HCT116 (cell line): ENCODE data around the gene PREX1. TPM values are rescaled to one million over a fixed set of nuclear protein-coding genes. Genes with fewer than 3 reads are reported as not detected.

Experiments used
- ATAC-seq: fragments of 200-7000 bp; cut with Tn5 transposase; 2 replicates; pipeline ENCODE4 v1.9.1; 2020; ENCODE audit warnings: mild to moderate bottlenecking, moderate library complexity
- BruUV-seq: library from RNA; stranded (reverse); fragments of 400-500 nt; replicated peaks from 2 replicates; lab custom pipeline; 2021; lab: Mats Ljungman, UMichigan
- CTCF ChIA-PET: fragments of 300-600 bp; sonication (Branson Sonifier 250); formaldehyde crosslinking; loops from one replicate; lab custom pipeline; 2021; ENCODE audit warnings: antibody characterized with exemption; lab: Charles Lee
- POLR2A ChIA-PET: fragments of 300-600, 350-600 bp; sonication (Branson Sonifier 250); formaldehyde crosslinking; loops from one replicate; lab custom pipeline; 2021; ENCODE audit warnings: antibody characterized with exemption; lab: Charles Lee
- RAD21 ChIA-PET, 2 experiments: fragments of 300-600 bp; sonication (Branson Sonifier 250); formaldehyde crosslinking; loops; one replicate each; lab custom pipeline; 2023; ENCODE audit warnings: low total read pairs in 2 of 2; ENCODE audit not compliant: uncharacterized antibody in 2 of 2, unreplicated experiment in 2 of 2, low non-redundant PET in 1 of 2; lab: Charles Lee
- DNase-seq: peaks from one replicate; pipeline ENCODE4 v3.0.0-alpha.2; 2010; ENCODE audit warnings: low read depth, low spot score
- H2AFZ ChIP-seq: fragments of 200-600 bp; shearing (Covaris generic), sonication (generic); 2 replicates; pipeline ENCODE4 v1.6.1; 2017; ENCODE audit warnings: low read depth, mixed run types, mixed read lengths, antibody characterized with exemption, low read length; ENCODE audit not compliant: poor library complexity, severe bottlenecking
- H3K27ac ChIP-seq: 2 replicates; pipeline ENCODE4 v1.5.1; 2012; ENCODE audit warnings: low read depth, low read length
- H3K27me3 ChIP-seq: fragments of 200-600 bp; sonication (generic); 2 replicates; pipeline ENCODE4 v1.6.1; 2016; ENCODE audit warnings: mixed run types, low read length, mixed read lengths; ENCODE audit not compliant: insufficient read depth
- H3K36me3 ChIP-seq, 2 experiments: fragments of 200-500 bp in 1 of 2; fragments of 200-600 bp in 1 of 2; sonication (Bioruptor generic) in 1 of 2; sonication (generic) in 1 of 2; 2 replicates each; pipeline versions ENCODE4 v1.5.1 to v1.6.1; 2014 to 2016; ENCODE audit warnings: low read length in 2 of 2, inconsistent platforms in 1 of 2, mixed read lengths in 1 of 2, mixed run types in 1 of 2; ENCODE audit not compliant: insufficient read depth in 2 of 2, control insufficient read depth in 1 of 2
- H3K4me1 ChIP-seq, 2 experiments: fragments of 200-600 bp in 1 of 2; sonication (generic) in 1 of 2; 2 replicates each; pipeline versions ENCODE4 v1.5.1 to v1.6.1; 2012 to 2017; ENCODE audit warnings: low read length in 2 of 2, inconsistent platforms in 1 of 2, mild to moderate bottlenecking in 1 of 2, mixed read lengths in 1 of 2, mixed run types in 1 of 2, moderate library complexity in 1 of 2; ENCODE audit not compliant: insufficient read depth in 2 of 2, control insufficient read depth in 1 of 2
- H3K4me2 ChIP-seq: fragments of 200-600 bp; sonication (generic); 2 replicates; pipeline ENCODE4 v1.6.1; 2017; ENCODE audit warnings: mixed run types, low read length, mixed read lengths
- H3K4me3 ChIP-seq, 2 experiments: fragments of 200-600 bp in 1 of 2; sonication (generic) in 1 of 2; replicated peaks in 1 of 2; 2 replicates each; pipeline ENCODE4 v1.5.1; 2011 to 2016; ENCODE audit warnings: low read length in 2 of 2, control low read depth in 1 of 2, low read depth in 1 of 2, mild to moderate bottlenecking in 1 of 2, mixed read lengths in 1 of 2, mixed run types in 1 of 2
- H3K79me2 ChIP-seq: fragments of 200-600 bp; sonication (generic); 2 replicates; pipeline ENCODE4 v1.6.1; 2017; ENCODE audit warnings: mild to moderate bottlenecking, mixed run types, low read length, moderate library complexity, mixed read lengths; ENCODE audit not compliant: insufficient read depth
- H3K9ac ChIP-seq: fragments of 200-600 bp; sonication (generic); 2 replicates; pipeline ENCODE4 v1.6.1; 2016; ENCODE audit warnings: low read length, mixed read lengths
- H3K9me2 ChIP-seq: fragments of 200-600 bp; sonication (generic), shearing (Covaris generic); 2 replicates; pipeline ENCODE4 v1.6.1; 2017; ENCODE audit warnings: mixed run types, mild to moderate bottlenecking, moderate library complexity; ENCODE audit not compliant: insufficient read depth
- H3K9me3 ChIP-seq, 2 experiments: fragments of 200-500 bp in 1 of 2; fragments of 200-600 bp in 1 of 2; sonication (Bioruptor generic) in 1 of 2; sonication (generic) in 1 of 2; 2 replicates each; pipeline ENCODE4 v1.6.1; 2014 to 2017; ENCODE audit warnings: low read length in 2 of 2, mixed read lengths in 2 of 2, inconsistent platforms in 1 of 2, low read depth in 1 of 2, mild to moderate bottlenecking in 1 of 2, mixed run types in 1 of 2, moderate library complexity in 1 of 2; ENCODE audit not compliant: control insufficient read depth in 1 of 2, insufficient read depth in 1 of 2
- H4K20me1 ChIP-seq: fragments of 200-600 bp; sonication (generic), shearing (Covaris generic); 2 replicates; pipeline ENCODE4 v1.6.1; 2017; ENCODE audit warnings: mixed run types, mild to moderate bottlenecking, moderate library complexity; ENCODE audit not compliant: insufficient read depth
- CBX3 ChIP-seq: IDR thresholded peaks from 2 replicates; pipeline ENCODE4 v1.6.1; 2012; ENCODE audit warnings: low read depth
- EGR1 ChIP-seq: IDR thresholded peaks from 2 replicates; pipeline ENCODE4 v1.6.1; 2012; ENCODE audit warnings: low read depth
- ELF1 ChIP-seq: IDR thresholded peaks from 2 replicates; pipeline ENCODE4 v1.6.1; 2012; ENCODE audit warnings: low read depth, borderline replicate concordance
- EZH2 ChIP-seq: fragments of 200-600 bp; sonication (generic); IDR thresholded peaks from 2 replicates; pipeline ENCODE4 v1.6.1; 2017; ENCODE audit warnings: antibody characterized with exemption, mixed run types
- EZH2phosphoT487 ChIP-seq: fragments of 200-600 bp; IDR thresholded peaks from 2 replicates; pipeline ENCODE4 v1.6.1; 2018; ENCODE audit warnings: antibody characterized with exemption, borderline replicate concordance
- JUND ChIP-seq: IDR thresholded peaks from 2 replicates; pipeline ENCODE4 v1.6.1; 2012
- POLR2AphosphoS5 ChIP-seq: IDR thresholded peaks from 2 replicates; pipeline ENCODE4 v1.6.1; 2011; ENCODE audit warnings: mild to moderate bottlenecking, low read depth, low read length, moderate library complexity
- TCF7L2 ChIP-seq: IDR thresholded peaks from 2 replicates; pipeline ENCODE4 v1.7.0; 2011; ENCODE audit warnings: borderline replicate concordance, inconsistent platforms; ENCODE audit not compliant: insufficient read depth, insufficient read length; ENCODE audit errors: extremely low read depth
- ZBTB33 ChIP-seq: IDR thresholded peaks from 2 replicates; pipeline ENCODE4 v1.6.1; 2011; ENCODE audit warnings: mild to moderate bottlenecking, low read length, moderate library complexity; ENCODE audit not compliant: insufficient replicate concordance; ENCODE audit errors: extremely low read depth
- ZFX ChIP-seq: fragments of 450-650 bp; IDR thresholded peaks from 2 replicates; pipeline ENCODE4 v1.6.1; 2017
- intact Hi-C: fragments of 100-400 bp; cut with micrococcal nuclease; formaldehyde crosslinking; loops from 2 replicates; pipeline ENCODE4 v1.10.0; 2022
- total RNA-seq: library from RNA; stranded (reverse); gene quantifications from one replicate; pipeline ENCODE4 v1.2.1, GENCODE V29; 2021; ENCODE audit not compliant: unreplicated experiment
- TF ChIP-seq, protein P1 (sequence below), 3 experiments: fragments of 200-600 bp in 1 of 3; sonication (generic) in 1 of 3; IDR thresholded peaks in 2 of 3; conservative IDR thresholded peaks in 1 of 3; 2 replicates each; pipeline ENCODE4 v1.5.1; 2012 to 2017; ENCODE audit warnings: low read depth in 2 of 3, low read length in 2 of 3, antibody characterized with exemption in 1 of 3, borderline replicate concordance in 1 of 3, control low read depth in 1 of 3, mild to moderate bottlenecking in 1 of 3, mixed read lengths in 1 of 3, mixed run types in 1 of 3, moderate library complexity in 1 of 3; ENCODE audit not compliant: insufficient read depth in 1 of 3
- TF ChIP-seq, protein P2 (sequence below): IDR thresholded peaks from 2 replicates; pipeline ENCODE4 v1.6.1; 2012; ENCODE audit warnings: low read depth

The PREX1 gene
- total RNA-seq, 1 experiment from 2014 or later = 6.1 TPM

DNA sequence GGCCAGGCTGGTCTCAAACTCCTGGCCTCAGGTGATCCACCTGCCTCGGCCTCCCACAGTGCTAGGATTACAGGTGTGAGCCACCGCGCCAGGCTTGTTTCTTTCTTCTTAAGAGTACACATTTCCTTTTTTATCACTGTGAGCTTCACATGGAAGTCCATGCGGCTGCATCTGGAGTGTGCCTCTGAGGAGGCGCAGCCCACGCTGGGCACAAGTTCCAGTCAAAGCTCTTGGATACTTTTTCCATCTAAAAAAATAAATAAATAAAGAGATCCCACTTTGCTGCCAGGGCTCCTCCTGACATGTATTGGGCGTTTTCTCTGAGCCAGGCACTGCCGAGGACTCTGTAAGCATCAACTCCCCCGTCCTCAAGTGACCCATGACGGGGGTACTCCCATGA, 123.0 kb downstream of the PREX1 start:
- Histone ChIP-seq H3K9me2 (no peaks in the 10 kb centered on the region), H3K4me2 (no peak overlapping the region), H3K27me3 (no peaks in the 10 kb centered on the region), H3K9ac (no peak overlapping the region), H3K79me2 (no peaks in the 10 kb centered on the region), H3K9me3 (no peaks in the 10 kb centered on the region), H3K27ac (no peak overlapping the region), H2AFZ (no peak overlapping the region), H3K4me1 (no peaks in the 10 kb centered on the region), H4K20me1 (no peaks in the 10 kb centered on the region), H3K4me3 (no peak overlapping the region), H3K36me3 (no peaks in the 10 kb centered on the region)
- ChIA-PET POLR2A (no interaction called here), CTCF (no interaction called here), RAD21 (no interaction called here)
- DNase-seq (no peak), ATAC-seq (no peak)
- TF ChIP-seq ZFX = no peak
- TF ChIP-seq, protein P1, sequence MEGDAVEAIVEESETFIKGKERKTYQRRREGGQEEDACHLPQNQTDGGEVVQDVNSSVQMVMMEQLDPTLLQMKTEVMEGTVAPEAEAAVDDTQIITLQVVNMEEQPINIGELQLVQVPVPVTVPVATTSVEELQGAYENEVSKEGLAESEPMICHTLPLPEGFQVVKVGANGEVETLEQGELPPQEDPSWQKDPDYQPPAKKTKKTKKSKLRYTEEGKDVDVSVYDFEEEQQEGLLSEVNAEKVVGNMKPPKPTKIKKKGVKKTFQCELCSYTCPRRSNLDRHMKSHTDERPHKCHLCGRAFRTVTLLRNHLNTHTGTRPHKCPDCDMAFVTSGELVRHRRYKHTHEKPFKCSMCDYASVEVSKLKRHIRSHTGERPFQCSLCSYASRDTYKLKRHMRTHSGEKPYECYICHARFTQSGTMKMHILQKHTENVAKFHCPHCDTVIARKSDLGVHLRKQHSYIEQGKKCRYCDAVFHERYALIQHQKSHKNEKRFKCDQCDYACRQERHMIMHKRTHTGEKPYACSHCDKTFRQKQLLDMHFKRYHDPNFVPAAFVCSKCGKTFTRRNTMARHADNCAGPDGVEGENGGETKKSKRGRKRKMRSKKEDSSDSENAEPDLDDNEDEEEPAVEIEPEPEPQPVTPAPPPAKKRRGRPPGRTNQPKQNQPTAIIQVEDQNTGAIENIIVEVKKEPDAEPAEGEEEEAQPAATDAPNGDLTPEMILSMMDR (IDR thresholded peaks at IDR 0.05 in 2 of 3, conservative IDR thresholded peaks at IDR 0.05 in 1 of 3; ENCODE audit: borderline replicate concordance in 1 of 3, insufficient read depth in 1 of 3, low read depth in 2 of 3, low read length in 2 of 3) = no peak
- intact Hi-C loops = no loop called here
- BruUV-seq = no TSS peak

DNA sequence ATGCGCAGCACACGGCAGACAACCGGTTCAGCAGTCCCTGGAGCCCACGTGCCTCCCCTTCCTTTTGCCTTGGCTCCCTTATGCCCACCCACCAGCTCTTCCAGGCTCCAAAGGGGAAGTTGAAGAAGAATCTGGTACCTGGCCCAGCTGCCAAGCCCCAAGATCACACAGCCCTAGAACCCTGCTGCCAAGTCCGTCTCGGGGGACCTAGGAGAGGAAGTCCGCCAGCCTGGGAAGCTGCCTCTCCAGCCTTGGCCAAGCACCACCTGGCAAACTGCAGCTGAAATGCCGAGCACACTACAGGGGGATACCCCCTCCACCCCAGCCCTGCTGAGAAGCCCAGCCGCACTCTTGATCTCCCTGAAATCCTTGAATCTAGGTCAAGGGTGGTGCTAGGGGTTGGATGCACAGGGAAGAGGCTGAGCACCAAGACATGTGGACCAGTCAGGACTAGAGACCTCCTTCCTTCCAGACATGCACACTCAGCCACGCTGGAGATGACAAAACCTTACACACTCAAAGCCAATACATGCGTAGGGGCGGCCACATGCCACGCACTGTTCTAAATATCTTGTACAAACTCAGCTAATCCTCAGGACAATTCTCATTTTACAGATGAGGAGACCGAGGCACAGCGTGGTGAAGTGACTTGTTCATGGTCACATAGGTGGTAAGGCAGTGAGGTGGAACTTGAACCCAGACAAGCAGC, 124.1 kb downstream of the PREX1 start:
- H3K79me2 ChIP-seq = no peaks in the 10 kb centered on the region
- H3K9ac ChIP-seq = no peak overlapping the region
- H2AFZ ChIP-seq = no peak overlapping the region
- no TSS peak for BruUV-seq
- CTCF ChIA-PET = no interaction called here
- no peak overlapping the region for H3K4me2 ChIP-seq
- no peak overlapping the region for H3K27ac ChIP-seq
- intact Hi-C loops = no loop called here
- H3K9me3 ChIP-seq = no peaks in the 10 kb centered on the region
- no peak overlapping the region for H3K4me3 ChIP-seq
- no peak for ATAC-seq
- H3K4me1 ChIP-seq = peaks cover 3% of the 10 kb centered on the region in 2 experiments; a peak in 2 of 4 replicates
- POLR2A ChIA-PET = no interaction called here
- no peaks in the 10 kb centered on the region for H3K9me2 ChIP-seq
- no peaks in the 10 kb centered on the region for H3K36me3 ChIP-seq
- RAD21 ChIA-PET = no interaction called here
- DNase-seq = no peak
- H4K20me1 ChIP-seq = no peaks in the 10 kb centered on the region
- H3K27me3 ChIP-seq = no peaks in the 10 kb centered on the region
- TF ChIP-seq POLR2AphosphoS5 = no peak
- no peak for TF ChIP-seq ZBTB33
- no peak for TF ChIP-seq CBX3
- TF ChIP-seq, protein P2, sequence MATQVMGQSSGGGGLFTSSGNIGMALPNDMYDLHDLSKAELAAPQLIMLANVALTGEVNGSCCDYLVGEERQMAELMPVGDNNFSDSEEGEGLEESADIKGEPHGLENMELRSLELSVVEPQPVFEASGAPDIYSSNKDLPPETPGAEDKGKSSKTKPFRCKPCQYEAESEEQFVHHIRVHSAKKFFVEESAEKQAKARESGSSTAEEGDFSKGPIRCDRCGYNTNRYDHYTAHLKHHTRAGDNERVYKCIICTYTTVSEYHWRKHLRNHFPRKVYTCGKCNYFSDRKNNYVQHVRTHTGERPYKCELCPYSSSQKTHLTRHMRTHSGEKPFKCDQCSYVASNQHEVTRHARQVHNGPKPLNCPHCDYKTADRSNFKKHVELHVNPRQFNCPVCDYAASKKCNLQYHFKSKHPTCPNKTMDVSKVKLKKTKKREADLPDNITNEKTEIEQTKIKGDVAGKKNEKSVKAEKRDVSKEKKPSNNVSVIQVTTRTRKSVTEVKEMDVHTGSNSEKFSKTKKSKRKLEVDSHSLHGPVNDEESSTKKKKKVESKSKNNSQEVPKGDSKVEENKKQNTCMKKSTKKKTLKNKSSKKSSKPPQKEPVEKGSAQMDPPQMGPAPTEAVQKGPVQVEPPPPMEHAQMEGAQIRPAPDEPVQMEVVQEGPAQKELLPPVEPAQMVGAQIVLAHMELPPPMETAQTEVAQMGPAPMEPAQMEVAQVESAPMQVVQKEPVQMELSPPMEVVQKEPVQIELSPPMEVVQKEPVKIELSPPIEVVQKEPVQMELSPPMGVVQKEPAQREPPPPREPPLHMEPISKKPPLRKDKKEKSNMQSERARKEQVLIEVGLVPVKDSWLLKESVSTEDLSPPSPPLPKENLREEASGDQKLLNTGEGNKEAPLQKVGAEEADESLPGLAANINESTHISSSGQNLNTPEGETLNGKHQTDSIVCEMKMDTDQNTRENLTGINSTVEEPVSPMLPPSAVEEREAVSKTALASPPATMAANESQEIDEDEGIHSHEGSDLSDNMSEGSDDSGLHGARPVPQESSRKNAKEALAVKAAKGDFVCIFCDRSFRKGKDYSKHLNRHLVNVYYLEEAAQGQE = no peak
- TF ChIP-seq EZH2phosphoT487 = no peak
- TF ChIP-seq TCF7L2 = no peak
- no peak for TF ChIP-seq JUND
- no peak for TF ChIP-seq EZH2
- TF ChIP-seq ELF1 = no peak
- no peak for TF ChIP-seq EGR1
